GM19452 (cell line): Measurements from ENCODE around the gene PANK1.
A peak's percentile ranks its signal among the peaks of the same experiment; 100 is the strongest.

ENCODE experiments used
- ATAC-seq: cut with Tn5 transposase; IDR thresholded peaks from one replicate; pipeline ENCODE4 v1.9.1; 2021; ENCODE audit not compliant: unreplicated experiment

Gene PANK1

DNA sequence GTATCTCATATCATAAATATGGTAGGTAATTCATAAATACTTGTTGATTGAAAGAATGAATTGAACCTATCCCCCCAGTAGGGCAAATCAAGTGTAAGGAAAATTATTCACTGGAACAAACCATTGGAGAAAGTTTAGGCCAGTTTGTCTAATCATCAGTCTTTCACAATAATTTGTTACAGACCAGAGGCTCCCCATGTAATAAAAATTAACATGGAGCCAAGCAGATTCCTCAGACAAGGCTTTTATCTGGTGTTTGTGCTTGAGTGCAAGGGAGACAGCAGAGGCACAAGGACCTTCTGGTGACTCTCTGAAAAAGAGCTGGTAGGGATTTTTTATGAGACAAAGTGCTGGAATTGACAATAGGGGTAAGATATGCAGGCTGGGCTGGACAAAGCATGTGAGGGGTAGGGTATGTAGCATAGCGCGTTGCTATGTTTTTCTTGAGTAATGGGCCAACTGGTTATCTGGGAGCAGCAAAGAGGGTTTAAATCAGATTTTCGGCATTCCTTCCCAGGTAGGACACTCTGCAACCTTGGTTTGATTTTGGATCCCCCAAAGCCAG is 7.8 kb upstream of the PANK1 start:
- no peak for ATAC-seq

DNA sequence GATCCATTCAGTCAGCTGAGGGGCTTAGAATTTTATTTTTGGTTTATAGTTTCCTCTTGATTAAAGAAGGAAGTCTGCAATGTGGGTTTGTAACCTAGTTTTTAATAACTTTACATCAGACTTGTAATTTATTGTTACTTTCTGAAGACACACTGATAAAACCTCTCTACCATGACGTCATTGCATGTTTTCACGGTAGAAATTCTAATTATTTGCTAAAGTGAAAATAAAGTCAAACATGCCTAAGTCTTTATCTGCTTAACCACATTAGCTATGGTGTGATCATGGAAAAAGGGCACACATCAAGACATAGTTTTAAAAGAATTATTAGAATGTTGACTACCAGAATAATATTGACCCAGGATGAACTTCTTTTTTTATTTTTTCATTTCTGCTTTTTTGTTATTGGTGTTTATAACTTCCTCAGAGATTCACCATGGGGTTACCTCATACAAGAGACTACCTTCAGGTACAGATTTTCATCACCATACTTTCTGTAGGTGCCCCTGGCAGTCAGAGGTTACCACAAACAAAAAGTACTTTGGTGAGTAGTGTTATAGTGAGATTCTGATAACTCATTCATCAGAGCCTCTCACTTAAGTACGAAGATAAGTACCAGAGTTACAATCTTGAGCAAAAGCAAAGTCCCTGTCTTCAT is 7.0 kb upstream of the PANK1 start:
- peak; percentile 50 for ATAC-seq

DNA sequence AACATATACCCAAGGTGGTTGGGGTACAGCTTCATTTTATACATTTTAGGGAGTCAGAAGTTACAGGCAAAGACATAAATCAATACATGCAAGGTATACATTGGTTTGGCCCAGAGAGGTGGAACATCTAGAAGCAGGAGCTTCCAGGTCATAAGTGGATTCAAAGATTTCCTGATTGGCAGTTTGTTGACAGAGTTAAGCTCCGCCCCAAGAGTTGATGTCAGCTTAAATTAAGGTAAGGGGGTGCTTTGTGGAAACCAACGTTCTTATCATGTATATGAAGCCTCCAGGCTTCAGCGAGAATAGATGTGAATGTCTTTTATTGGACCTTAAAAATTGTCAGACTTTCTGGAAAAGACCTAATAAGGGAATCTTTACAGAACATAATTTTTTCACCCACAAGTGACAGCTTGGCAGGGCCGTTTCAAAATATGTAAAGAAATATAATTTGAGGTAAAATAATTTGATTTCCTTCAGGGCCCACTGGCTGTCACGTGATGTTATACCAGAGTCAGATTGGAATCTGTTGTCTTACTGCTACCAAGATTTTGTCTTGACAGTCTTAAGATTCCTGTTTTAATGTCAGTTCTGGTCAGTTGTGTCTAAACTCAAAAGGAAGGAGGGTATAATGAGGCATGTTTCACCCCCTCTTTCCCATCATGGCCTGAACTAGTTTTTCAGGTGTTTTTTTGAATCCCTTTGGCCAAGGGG is 6.3 kb upstream of the PANK1 start:
- ATAC-seq: no peak

DNA sequence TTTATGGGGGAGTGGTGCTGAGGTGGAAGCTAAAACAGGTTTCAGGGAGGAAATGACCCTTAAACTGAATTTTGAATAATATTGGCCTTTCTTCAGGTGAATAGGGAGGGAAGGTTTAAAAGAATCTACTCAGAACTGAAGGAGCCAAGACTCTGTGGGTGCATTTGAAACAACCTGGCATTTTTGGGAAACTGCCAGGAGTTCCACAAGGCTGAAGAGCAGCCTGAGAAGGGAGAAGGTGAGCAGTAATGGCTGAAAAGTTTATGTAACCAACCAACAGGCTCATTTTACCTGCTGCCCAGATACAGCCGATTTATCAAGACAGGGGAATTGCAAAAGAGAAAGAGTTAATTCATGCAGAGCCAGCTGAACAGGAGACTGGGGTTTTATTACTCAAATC is 4.0 kb upstream of the PANK1 start:
- ATAC-seq: no peak

- no peak for ATAC-seq
Measured at GRCh38 chr10:89648074-89648473, 3.0 kb upstream of the PANK1 start.

DNA sequence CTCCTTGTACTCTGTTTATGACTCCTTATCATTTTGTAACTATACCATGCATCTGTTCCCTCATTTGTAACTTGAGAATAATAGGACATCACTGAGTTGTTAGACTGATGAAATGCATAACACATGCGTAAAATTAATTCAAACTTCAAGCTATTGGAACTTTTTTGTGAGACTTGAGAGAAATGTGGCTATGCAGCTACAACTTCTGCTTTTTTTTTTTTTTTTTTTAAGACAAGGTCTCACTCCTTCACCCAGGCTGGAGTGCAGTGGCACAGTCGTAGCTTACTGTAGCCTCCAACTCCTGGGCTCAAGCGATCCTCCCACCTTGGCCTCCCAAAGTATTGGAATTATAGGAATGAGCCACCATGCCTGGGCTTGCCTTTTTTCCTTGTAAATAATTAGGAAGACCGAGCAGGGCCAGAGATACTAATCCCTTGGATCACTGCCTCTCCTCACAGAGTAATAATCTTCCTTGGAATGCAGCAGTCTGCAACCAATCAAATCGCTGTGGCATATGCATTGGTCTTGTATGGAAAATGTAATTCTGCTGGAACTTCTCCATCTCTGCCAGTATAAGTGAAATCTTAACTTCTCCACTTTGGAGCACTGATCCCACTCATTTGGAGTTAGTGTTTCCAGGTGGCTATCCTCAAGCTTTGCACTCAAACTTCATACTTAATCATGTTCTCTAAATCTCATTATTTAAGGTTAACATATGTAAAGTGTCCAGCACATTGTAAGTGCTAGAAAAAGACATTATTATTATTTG is 2.0 kb upstream of the PANK1 start:
- no peak for ATAC-seq

DNA sequence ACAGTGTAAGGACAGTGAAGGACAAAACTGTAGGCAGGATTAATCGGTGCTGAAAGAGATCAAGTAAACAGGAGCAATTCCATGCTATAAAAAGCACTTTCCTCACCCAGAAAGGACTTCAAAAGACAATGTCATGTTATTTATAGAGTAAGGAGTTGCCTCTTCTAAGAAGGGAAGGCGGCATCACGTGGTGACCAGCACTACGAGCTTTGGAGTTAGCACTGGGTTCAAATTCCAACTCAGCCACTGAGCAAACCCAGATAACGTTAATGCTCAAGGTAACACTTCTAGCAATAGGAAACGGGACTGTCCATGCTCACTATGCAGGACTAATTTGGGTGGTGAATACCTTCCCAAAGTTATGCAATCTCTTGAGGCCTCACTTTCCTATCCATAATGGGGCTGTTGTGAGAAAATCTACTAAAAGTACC is 715 bp upstream of the PANK1 start:
- ATAC-seq: no peak

GRCh38 chr10:89644691-89644966 is 413 bp downstream of the PANK1 start:
- ATAC-seq: peak; percentile 42

GRCh38 chr10:89643812-89644690 is 991 bp downstream of the PANK1 start:
- peak; percentile 86 for ATAC-seq

- ATAC-seq: no peak
Measured at GRCh38 chr10:89643431-89643811, 1.6 kb downstream of the PANK1 start.

DNA sequence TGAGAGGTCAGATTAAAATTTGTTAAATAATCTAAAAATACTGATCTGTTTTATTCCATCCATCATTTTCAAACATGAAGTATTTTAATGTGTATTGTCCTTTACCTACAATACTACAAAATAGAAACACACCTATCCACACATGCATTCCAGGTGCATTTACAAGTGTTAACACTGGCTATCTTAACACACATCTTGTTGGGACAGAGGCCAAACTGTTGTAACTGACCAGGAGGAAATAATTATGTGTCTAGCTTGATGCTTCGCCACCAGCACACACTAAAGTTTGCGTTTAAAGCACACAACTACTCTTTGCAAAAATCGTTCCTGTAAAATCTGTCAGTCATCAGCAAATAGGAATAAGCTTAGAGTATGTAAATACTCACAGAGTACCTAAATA is 2.8 kb downstream of the PANK1 start:
- ATAC-seq: no peak

GRCh38 chr10:89640241-89640640 is 4.8 kb downstream of the PANK1 start:
- no peak for ATAC-seq

DNA sequence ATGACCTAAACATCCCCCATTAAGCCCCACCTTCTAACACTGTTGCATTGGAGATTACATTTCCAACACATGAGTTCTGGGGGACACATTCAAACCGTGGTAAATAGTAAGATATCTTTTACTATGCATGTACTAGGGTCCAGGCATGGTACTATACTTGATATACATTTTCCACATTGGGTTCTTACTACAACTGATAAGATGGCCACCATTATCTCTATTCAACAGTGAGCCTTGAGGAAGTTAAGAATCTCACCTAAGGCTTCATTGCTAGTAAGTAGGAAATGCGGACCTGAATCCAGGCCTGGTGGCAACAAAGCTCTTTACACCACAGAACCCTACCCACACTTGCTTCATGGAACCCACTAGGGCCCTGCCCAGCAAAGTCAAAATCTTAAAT is 5.7 kb downstream of the PANK1 start:
- no peak for ATAC-seq

DNA sequence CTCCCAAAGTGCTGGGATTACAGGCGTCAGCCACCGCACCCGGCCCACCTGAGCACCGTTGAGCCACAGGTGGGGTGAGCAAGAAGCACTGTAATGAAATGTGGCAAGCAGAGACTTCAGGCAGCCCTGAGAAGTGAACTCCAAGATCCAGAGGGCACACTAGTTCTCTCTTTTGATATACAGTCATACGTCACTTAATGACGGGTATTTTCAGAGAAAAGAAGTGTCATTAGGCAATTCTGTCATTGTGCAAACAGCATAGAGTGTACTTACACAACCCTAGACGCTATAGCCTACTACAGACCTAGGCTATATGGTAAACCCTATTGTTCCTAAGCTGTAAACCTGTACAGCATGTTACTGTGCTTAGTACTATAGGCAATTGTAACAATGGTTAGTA is 7.9 kb downstream of the PANK1 start:
- ATAC-seq: no peak

- ATAC-seq: no peak
Measured at GRCh38 chr10:89634637-89635036, 10.4 kb downstream of the PANK1 start.

GRCh38 chr10:89633484-89633883 is 11.6 kb downstream of the PANK1 start:
- no peak for ATAC-seq

- no peak for ATAC-seq
Measured at GRCh38 chr10:89632824-89633223, 12.2 kb downstream of the PANK1 start.

- ATAC-seq: no peak
Measured at GRCh38 chr10:89627830-89628229, 17.2 kb downstream of the PANK1 start.

DNA sequence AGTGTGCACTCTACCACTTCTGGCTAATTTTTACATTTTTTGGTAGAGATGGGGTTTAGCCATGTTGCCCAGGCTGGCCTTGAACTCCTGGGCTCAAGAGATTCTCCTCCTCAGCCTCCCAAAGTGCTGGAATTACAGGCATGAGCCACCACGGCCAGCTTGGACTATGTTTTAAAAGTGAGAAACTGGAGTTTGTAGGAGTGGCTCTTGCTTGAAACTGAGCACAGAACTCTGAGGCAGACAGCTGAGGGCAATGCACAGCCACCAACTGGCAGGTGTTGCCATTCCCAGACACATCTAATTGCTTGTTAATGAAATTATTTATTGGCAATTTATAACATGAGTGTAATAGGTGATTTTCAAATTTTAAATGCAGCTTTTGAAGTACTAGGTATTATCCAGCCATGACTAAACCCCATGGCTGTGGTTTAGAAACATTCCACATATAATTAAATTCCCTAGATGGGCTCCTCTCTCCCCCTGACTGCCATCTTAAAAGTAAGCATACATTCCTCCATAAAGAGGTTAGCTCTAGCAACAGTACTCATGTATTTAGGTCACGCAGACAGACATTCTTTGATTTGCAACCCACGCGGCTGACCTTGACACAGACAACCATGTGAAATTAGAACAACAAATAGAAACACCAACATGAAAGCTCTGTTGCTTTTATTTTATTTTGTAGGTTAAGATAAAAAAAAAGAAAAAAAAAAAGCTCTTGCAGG is 19.8 kb downstream of the PANK1 start:
- ATAC-seq: no peak

GRCh38 chr10:89624020-89624419 is 21.0 kb downstream of the PANK1 start:
- no peak for ATAC-seq
